B cell (primary cell): ENCODE results near the gene C6orf132.

Source experiments
- CTCF ChIP-seq: fragments of 200-600 bp; IDR thresholded peaks from one replicate; pipeline ENCODE4 v1.8.0; 2022; ENCODE audit warnings: antibody characterized with exemption, mild to moderate bottlenecking
- EZH2 ChIP-seq: IDR thresholded peaks from 2 replicates; pipeline ENCODE4 v1.6.1; 2012; ENCODE audit warnings: borderline replicate concordance, low read depth, mild to moderate bottlenecking, moderate library complexity, low read length; ENCODE audit not compliant: insufficient read depth, poor library complexity, severe bottlenecking

- TF ChIP-seq CTCF (no peak), EZH2 (no peak)
Measured at GRCh38 chr6:42051268-42051653, 91.2 kb downstream of the C6orf132 start.
